Keratinocyte (primary cell): ENCODE results near the gene ANKRD13D. TPM values are rescaled to one million over a fixed set of nuclear protein-coding genes. Genes with fewer than 3 reads are reported as not detected.

Experiments used
- DNase-seq: peaks from one replicate; pipeline ENCODE4 v3.0.0-alpha.2; 2011; ENCODE audit warnings: low read depth, missing footprints, low spot score
- FAIRE-seq: peaks from 2 replicates; lab custom pipeline; 2011; peaks lifted over from hg19 to GRCh38; lab: Jason Lieb, UNC
- H2AFZ ChIP-seq: 2 replicates; pipeline ENCODE4 v1.6.0; 2012; ENCODE audit warnings: low read length, control low read depth, inconsistent platforms; ENCODE audit not compliant: control insufficient read depth
- H3K27ac ChIP-seq: 2 replicates; pipeline ENCODE4 v1.5.1; 2011; ENCODE audit warnings: low read length; ENCODE audit not compliant: control insufficient read depth, insufficient read depth
- H3K27me3 ChIP-seq: 3 replicates; pipeline ENCODE4 v1.6.0; 2011; ENCODE audit warnings: low read length; ENCODE audit not compliant: control insufficient read depth, insufficient read depth; ENCODE audit errors: extremely low read depth
- H3K36me3 ChIP-seq, 2 experiments: 2 replicates in 1 of 2; 3 replicates in 1 of 2; pipeline ENCODE4 v1.5.1; 2011; ENCODE audit warnings: low read length in 2 of 2, mild to moderate bottlenecking in 1 of 2; ENCODE audit not compliant: control insufficient read depth in 2 of 2, insufficient read depth in 2 of 2; ENCODE audit errors: extremely low read depth in 1 of 2
- H3K4me1 ChIP-seq: 3 replicates; pipeline ENCODE4 v1.5.1; 2011; ENCODE audit warnings: low read length; ENCODE audit not compliant: control insufficient read depth, insufficient read depth; ENCODE audit errors: extremely low read depth
- H3K4me2 ChIP-seq: 3 replicates; pipeline ENCODE4 v1.6.0; 2011; ENCODE audit warnings: low read depth, low read length; ENCODE audit not compliant: control insufficient read depth, insufficient read depth; ENCODE audit errors: extremely low read depth
- H3K4me3 ChIP-seq, 3 experiments: fragments of 200-600 bp in 1 of 3; sonication (generic) in 1 of 3; 2 replicates in 2 of 3; 3 replicates in 1 of 3; pipeline ENCODE4 v1.5.1; 2011 to 2016; ENCODE audit warnings: low read length in 3 of 3, mild to moderate bottlenecking in 3 of 3, control low read depth in 2 of 3, inconsistent platforms in 1 of 3, low read depth in 1 of 3, mixed read lengths in 1 of 3, mixed run types in 1 of 3, moderate library complexity in 1 of 3; ENCODE audit not compliant: control insufficient read depth in 2 of 3, insufficient read depth in 2 of 3; ENCODE audit errors: extremely low read depth in 1 of 3
- H3K79me2 ChIP-seq: 2 replicates; pipeline ENCODE4 v1.6.0; 2012; ENCODE audit warnings: low read length; ENCODE audit not compliant: control insufficient read depth, insufficient read depth
- H3K9ac ChIP-seq: 3 replicates; pipeline ENCODE4 v1.6.0; 2011; ENCODE audit warnings: low read length; ENCODE audit not compliant: control insufficient read depth, insufficient read depth; ENCODE audit errors: extremely low read depth
- H3K9me1 ChIP-seq: 3 replicates; pipeline ENCODE4 v1.6.0; 2011; ENCODE audit warnings: low read length; ENCODE audit not compliant: control insufficient read depth, insufficient read depth; ENCODE audit errors: extremely low read depth
- H3K9me3 ChIP-seq: 2 replicates; pipeline ENCODE4 v1.5.1; 2012; ENCODE audit warnings: low read depth, low read length; ENCODE audit not compliant: control insufficient read depth
- H4K20me1 ChIP-seq: 3 replicates; pipeline ENCODE4 v1.6.0; 2011; ENCODE audit warnings: low read length; ENCODE audit not compliant: control insufficient read depth, insufficient read depth; ENCODE audit errors: extremely low read depth
- EZH2 ChIP-seq: IDR thresholded peaks from one replicate; pipeline ENCODE4 v1.6.1; 2012; ENCODE audit warnings: inconsistent platforms, mild to moderate bottlenecking, low read length, moderate library complexity
- dilution Hi-C: fragments of 300-500 bp; cut with MboI; formaldehyde crosslinking; loops from one replicate; pipeline ENCODE4 v1.7.0; 2020; ENCODE audit warnings: low sequenced_read_pairs; ENCODE audit not compliant: extremely low pct_ligation_motif_present
- polyA plus RNA-seq, 5 experiments: library from polyadenylated mRNA; depleted of rRNA in 3 of 5; stranded (reverse) in 3 of 5; stranded (forward) in 1 of 5; unstranded in 1 of 5; fragments of >200 nt; gene quantifications; 1 replicate in 1 of 5; 2 replicates in 3 of 5; 3 replicates in 1 of 5; pipeline versions ENCODE4 v1.2.1 to v1.2.3, GENCODE V29; 2011 to 2012; ENCODE audit warnings: missing spikeins in 2 of 5, low read depth in 1 of 5, low replicate concordance in 1 of 5
- TF ChIP-seq, protein P1 (sequence below), 3 experiments: IDR thresholded peaks in 1 of 3; conservative IDR thresholded peaks in 1 of 3; optimal IDR thresholded peaks in 1 of 3; 2 replicates in 2 of 3; 3 replicates in 1 of 3; pipeline versions ENCODE3 to v1.5.1; 2011; ENCODE audit warnings: low read length in 3 of 3, mild to moderate bottlenecking in 3 of 3, moderate library complexity in 2 of 3, control low read depth in 1 of 3, inconsistent platforms in 1 of 3; ENCODE audit not compliant: insufficient read depth in 2 of 3; ENCODE audit errors: extremely low read depth in 1 of 3

Gene ANKRD13D
- polyA plus RNA-seq, 1 donor (not counting 4 experiments of a cell fraction or from before 2014, with no cell fraction given): 25.0 TPM

DNA sequence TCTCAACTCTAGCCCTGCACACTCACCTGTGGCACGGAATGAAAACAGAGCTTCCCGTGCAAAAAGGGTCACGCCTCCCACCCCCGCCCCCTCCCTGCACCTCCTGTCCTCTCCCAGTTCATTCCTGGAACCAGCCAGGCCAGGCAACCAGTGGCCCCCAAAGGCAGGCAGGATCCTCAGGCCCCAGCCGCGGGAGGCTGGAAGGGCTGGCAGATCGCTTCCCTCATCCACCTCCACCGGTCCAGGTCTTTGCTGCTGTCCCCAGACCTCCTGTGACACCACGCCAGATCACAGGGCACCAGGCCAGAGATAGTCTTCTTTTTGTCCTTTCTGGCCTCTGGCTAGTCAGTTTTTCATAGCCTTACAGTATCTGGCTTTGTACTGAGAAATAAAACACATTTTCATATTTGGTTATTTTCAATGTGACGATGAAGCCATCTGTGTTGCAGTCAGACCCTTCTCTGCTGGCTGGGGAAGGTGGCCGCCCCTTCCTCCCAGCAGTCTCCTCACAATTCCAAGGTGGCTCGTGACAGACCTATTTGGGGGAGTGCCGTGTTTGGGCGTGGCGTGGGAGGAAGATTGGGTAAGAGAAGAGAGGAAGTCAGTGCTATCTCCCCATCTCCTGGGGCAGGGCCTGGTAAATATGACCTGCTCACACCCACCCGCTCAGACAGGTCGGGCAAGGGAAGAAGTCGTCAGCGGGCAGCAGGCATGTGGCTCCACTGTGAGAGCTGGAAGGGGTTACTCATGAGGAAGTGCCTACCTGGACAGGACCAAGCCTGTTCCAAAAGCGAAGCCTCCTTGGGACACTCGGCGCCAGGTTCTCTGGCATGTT is 23.3 kb downstream of the ANKRD13D start:
- Histone ChIP-seq H3K36me3 (peaks cover 0 to 16% of the 10 kb centered on the region in 2 experiments), H4K20me1 (no peaks in the 10 kb centered on the region), H3K4me1 (peaks cover 51% of the 10 kb centered on the region), H3K4me3 (peak overlapping the region in 2 of 3 experiments; percentile 45 to 55), H2AFZ (peak overlapping the region; percentile 39), H3K9me1 (no peaks in the 10 kb centered on the region), H3K27me3 (no peaks in the 10 kb centered on the region), H3K4me2 (peak overlapping the region; percentile 82), H3K27ac (peak overlapping the region; percentile 97), H3K9ac (peak overlapping the region; percentile 77), H3K9me3 (no peaks in the 10 kb centered on the region), H3K79me2 (no peaks in the 10 kb centered on the region)
- FAIRE-seq (peak; percentile 86), DNase-seq (peak; percentile 92)
- dilution Hi-C loops: no loop called here
- no peak for TF ChIP-seq EZH2
- TF ChIP-seq, protein P1, sequence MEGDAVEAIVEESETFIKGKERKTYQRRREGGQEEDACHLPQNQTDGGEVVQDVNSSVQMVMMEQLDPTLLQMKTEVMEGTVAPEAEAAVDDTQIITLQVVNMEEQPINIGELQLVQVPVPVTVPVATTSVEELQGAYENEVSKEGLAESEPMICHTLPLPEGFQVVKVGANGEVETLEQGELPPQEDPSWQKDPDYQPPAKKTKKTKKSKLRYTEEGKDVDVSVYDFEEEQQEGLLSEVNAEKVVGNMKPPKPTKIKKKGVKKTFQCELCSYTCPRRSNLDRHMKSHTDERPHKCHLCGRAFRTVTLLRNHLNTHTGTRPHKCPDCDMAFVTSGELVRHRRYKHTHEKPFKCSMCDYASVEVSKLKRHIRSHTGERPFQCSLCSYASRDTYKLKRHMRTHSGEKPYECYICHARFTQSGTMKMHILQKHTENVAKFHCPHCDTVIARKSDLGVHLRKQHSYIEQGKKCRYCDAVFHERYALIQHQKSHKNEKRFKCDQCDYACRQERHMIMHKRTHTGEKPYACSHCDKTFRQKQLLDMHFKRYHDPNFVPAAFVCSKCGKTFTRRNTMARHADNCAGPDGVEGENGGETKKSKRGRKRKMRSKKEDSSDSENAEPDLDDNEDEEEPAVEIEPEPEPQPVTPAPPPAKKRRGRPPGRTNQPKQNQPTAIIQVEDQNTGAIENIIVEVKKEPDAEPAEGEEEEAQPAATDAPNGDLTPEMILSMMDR (optimal IDR thresholded peaks at IDR 0.05 in 1 of 3, IDR thresholded peaks at IDR 0.05 in 1 of 3, conservative IDR thresholded peaks at IDR 0.05 in 1 of 3; ENCODE audit: extremely low read depth in 1 of 3, insufficient read depth in 2 of 3, low read length in 3 of 3): no peak

DNA sequence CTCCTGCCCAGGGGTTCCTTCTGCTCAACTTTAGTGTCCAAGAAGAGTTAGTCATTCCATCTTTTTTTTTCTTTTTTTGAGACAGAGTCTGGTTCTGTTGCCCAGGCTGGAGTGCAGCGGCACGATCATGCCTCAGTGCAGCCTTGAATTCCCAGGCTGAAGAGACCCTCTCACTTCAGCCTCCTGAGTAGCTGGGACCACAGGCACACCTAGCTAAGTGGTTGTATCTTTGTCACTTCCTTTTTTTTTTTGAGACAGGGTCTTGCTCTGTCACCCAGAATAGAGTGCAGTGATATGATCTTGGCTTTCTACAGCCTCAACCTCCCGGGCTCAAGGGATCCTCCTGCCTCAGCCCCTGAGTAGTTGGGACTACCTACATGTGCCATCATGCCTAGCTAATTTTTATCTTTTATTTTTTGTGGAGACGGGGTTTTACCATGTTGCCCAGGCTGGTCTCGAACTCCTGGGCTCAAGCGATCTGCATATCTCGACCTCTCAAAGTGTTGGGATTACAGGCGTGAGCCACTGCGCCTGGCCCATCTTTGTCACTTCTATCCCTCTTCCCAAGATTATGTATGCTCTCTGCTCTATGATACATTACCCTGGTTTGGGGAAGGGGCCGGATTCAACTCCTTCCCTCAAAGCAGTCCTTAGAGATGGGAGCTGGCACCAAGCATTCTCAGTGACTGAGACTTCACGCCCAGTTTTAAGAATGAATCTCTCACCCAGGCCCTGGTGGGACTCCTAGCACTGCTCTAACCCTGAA is 24.2 kb downstream of the ANKRD13D start:
- DNase-seq (no peak), FAIRE-seq (no peak)
- dilution Hi-C loops: no loop called here
- H3K9ac ChIP-seq: peak overlapping the region; percentile 77
- TF ChIP-seq, protein P1 (optimal IDR thresholded peaks at IDR 0.05 in 1 of 3, IDR thresholded peaks at IDR 0.05 in 1 of 3, conservative IDR thresholded peaks at IDR 0.05 in 1 of 3; ENCODE audit: extremely low read depth in 1 of 3, insufficient read depth in 2 of 3, low read length in 3 of 3): no peak
- TF ChIP-seq EZH2: no peak
- no peaks in the 10 kb centered on the region for H3K9me3 ChIP-seq
- no peaks in the 10 kb centered on the region for H4K20me1 ChIP-seq
- H3K79me2 ChIP-seq: peaks cover 1% of the 10 kb centered on the region
- H3K36me3 ChIP-seq: peaks cover 0 to 8% of the 10 kb centered on the region in 2 experiments
- H3K4me3 ChIP-seq: peak overlapping the region in 2 of 3 experiments; percentile 45 to 55
- peak overlapping the region; percentile 39 for H2AFZ ChIP-seq
- peak overlapping the region; percentile 82 for H3K4me2 ChIP-seq
- H3K9me1 ChIP-seq: no peaks in the 10 kb centered on the region
- no peaks in the 10 kb centered on the region for H3K27me3 ChIP-seq
- peak overlapping the region; percentile 97 for H3K27ac ChIP-seq
- H3K4me1 ChIP-seq: peaks cover 53% of the 10 kb centered on the region
